ENCODE measurements around the gene ACRBP.

GRCh38 chr12:6694701-6695100 is 47.5 kb upstream of the ACRBP start:
- no peak for TF ChIP-seq CTCF (IDR thresholded peaks at IDR 0.05; ENCODE audit: poor library complexity, severe bottlenecking)
- TF ChIP-seq EZH2 (IDR thresholded peaks at IDR 0.05; ENCODE audit: borderline replicate concordance, insufficient read depth, low read length, poor library complexity, severe bottlenecking): no peak
- TF ChIP-seq TAF1 (IDR thresholded peaks at IDR 0.05; ENCODE audit: low read depth): no peak
- TF ChIP-seq EP300 (conservative IDR thresholded peaks at IDR 0.05; ENCODE audit: poor library complexity, severe bottlenecking): no peak
- TF ChIP-seq, protein P1, sequence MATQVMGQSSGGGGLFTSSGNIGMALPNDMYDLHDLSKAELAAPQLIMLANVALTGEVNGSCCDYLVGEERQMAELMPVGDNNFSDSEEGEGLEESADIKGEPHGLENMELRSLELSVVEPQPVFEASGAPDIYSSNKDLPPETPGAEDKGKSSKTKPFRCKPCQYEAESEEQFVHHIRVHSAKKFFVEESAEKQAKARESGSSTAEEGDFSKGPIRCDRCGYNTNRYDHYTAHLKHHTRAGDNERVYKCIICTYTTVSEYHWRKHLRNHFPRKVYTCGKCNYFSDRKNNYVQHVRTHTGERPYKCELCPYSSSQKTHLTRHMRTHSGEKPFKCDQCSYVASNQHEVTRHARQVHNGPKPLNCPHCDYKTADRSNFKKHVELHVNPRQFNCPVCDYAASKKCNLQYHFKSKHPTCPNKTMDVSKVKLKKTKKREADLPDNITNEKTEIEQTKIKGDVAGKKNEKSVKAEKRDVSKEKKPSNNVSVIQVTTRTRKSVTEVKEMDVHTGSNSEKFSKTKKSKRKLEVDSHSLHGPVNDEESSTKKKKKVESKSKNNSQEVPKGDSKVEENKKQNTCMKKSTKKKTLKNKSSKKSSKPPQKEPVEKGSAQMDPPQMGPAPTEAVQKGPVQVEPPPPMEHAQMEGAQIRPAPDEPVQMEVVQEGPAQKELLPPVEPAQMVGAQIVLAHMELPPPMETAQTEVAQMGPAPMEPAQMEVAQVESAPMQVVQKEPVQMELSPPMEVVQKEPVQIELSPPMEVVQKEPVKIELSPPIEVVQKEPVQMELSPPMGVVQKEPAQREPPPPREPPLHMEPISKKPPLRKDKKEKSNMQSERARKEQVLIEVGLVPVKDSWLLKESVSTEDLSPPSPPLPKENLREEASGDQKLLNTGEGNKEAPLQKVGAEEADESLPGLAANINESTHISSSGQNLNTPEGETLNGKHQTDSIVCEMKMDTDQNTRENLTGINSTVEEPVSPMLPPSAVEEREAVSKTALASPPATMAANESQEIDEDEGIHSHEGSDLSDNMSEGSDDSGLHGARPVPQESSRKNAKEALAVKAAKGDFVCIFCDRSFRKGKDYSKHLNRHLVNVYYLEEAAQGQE (IDR thresholded peaks at IDR 0.05; ENCODE audit: borderline replicate concordance): no peak

Measured in neural cell (in vitro differentiated cells).